Measurements from ENCODE around the gene VRK2. TPM values are rescaled to one million over a fixed set of nuclear protein-coding genes. Genes with fewer than 3 reads are reported as not detected.

Gene VRK2
- total RNA-seq (2014; rRNA removed; shearing (Covaris generic)) (17.2 and 17.7 TPM in 2 replicates), total RNA-seq (2022) (22.7 and 24.7 TPM in 2 replicates), Bru-seq, nascent RNA (percentile 57 among the genes with signal in this experiment), BruChase-seq, experiment 1, labeled RNA remaining after a 6-hour chase (percentile 48 among the genes with signal in this experiment), BruChase-seq, experiment 2, labeled RNA remaining after a 2-hour chase (percentile 52 among the genes with signal in this experiment)
- long read RNA-seq, transcript VRK2-201 (13 exons, 1,888 nt), result major isoform, 7 of 53 reads
- long read RNA-seq, partial matches to known transcripts, result 12 of 53 reads
- long read RNA-seq, other reads (novel, unspliced or antisense), result 34 of 53 reads

DNA sequence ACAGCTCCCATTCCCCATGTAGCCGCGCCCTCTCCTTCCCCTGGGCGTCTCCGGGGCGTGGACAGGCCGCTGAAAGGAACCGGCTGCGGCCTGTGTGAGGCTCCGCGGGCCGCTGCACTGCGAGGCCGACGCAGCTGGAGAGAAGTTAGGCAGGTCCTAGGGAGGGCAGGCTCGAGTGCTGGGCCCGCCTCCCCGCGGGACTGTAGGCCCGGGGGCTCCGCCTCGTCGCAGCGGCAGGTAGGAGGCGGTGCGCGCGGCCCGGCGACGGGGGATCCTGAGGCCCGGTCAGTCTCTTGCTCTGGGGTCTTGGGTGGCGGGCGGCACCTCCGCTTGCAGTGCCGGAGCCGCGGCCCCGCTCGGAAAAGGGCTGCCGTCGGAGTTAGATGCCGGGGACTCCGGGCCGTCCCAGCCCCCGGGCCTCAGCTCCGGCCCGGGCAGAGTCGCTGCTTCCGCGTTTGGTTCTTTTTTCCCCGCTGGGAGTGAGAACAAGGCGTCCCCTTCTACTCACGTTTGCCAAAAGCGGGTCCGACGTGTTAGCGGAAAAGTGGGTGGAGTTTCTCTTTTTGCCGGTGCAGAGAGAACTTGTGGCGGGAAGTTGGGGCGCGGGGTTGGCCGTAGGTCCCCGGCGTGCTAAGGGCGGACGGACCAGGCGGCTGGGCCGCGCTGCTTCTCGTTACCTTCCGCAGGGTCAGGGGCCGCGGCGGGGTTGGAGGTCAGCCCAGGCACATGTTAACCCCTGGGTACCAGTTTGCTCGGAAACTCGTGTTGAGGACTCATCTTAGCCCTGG lies at the start of gene VRK2:
Gene VRK2 (plus strand): TSS at position 222 of the 788 bp plus-strand sequence. CDS start 2,026 bp downstream, outside the sequence.
- intact Hi-C loops (cut with micrococcal nuclease; ENCODE audit: unreplicated experiment), result loop anchor here (1.0 to 2.0 kb wide), 2 partner anchors 20 to 195 kb away; partner anchors contain the start of gene FANCL
- Histone ChIP-seq H2AFZ (ENCODE audit: low read length) (peak within 1 kb of the TSS; percentile 97), H3K9me3 (ENCODE audit: low read length) (no peaks in the 10 kb centered on the region), H3K36me3 (ENCODE audit: insufficient read depth, low read length) (peaks cover 19% of the 10 kb centered on the region), H3K4me3 (ENCODE audit: low read depth, low read length, poor library complexity, severe bottlenecking) (peak within 1 kb of the TSS; percentile 76), H4K20me1 (ENCODE audit: insufficient read depth, low read length) (no peaks in the 10 kb centered on the region), H3K79me2 (ENCODE audit: insufficient read depth, low read depth, low read length) (peaks cover 20% of the 10 kb centered on the region; the same call in 1 of the 2 replicates), H3K4me2 (ENCODE audit: low read length) (peak within 1 kb of the TSS; percentile 93), H3K27ac (ENCODE audit: low read depth, low read length, poor library complexity, severe bottlenecking) (peak within 1 kb of the TSS; percentile 85), H3K9me2 (ENCODE audit: insufficient read depth, low read length) (no peaks in the 10 kb centered on the region), H3K4me1 (ENCODE audit: insufficient read depth, low read length, poor library complexity, severe bottlenecking) (peaks cover 24% of the 10 kb centered on the region)
- no peak for TF ChIP-seq CTCF (conservative IDR thresholded peaks at IDR 0.05; ENCODE audit: low read length)
- TF ChIP-seq EZH2phosphoT487 (IDR thresholded peaks at IDR 0.05; ENCODE audit: borderline replicate concordance, low read depth, low read length), result no peak
- peak; percentile 93 for DNase-seq (ENCODE audit: low spot score)
- ChIA-PET POLR2A (interaction anchor here (1.0 to 1.2 kb wide), 5 partner anchors 9 to 24 kb away, joined by 3 to 7 read pairs (median 5); no protein-coding TSS in a partner anchor), CTCF (ENCODE audit: unreplicated experiment) (no interaction called here)
- no TSS peak for BruUV-seq (replicated peaks)

GRCh38 chr2:58006256-58006951 lies 40.2 kb upstream of the VRK2 start:
- POLR2A ChIA-PET, result no interaction called here
- Histone ChIP-seq H3K4me2 (ENCODE audit: low read length) (no peak overlapping the region), H3K4me3 (ENCODE audit: low read depth, low read length, poor library complexity, severe bottlenecking) (no peak overlapping the region), H3K79me2 (ENCODE audit: insufficient read depth, low read depth, low read length) (no peaks in the 10 kb centered on the region), H2AFZ (ENCODE audit: low read length) (no peak overlapping the region), H3K4me1 (ENCODE audit: insufficient read depth, low read length, poor library complexity, severe bottlenecking) (no peaks in the 10 kb centered on the region), H3K36me3 (ENCODE audit: insufficient read depth, low read length) (no peaks in the 10 kb centered on the region), H3K27ac (ENCODE audit: low read depth, low read length, poor library complexity, severe bottlenecking) (no peak overlapping the region), H3K9me2 (ENCODE audit: insufficient read depth, low read length) (no peaks in the 10 kb centered on the region), H3K9me3 (ENCODE audit: low read length) (no peaks in the 10 kb centered on the region), H4K20me1 (ENCODE audit: insufficient read depth, low read length) (no peaks in the 10 kb centered on the region)
- DNase-seq (ENCODE audit: low spot score), result no peak
- intact Hi-C loops (cut with micrococcal nuclease; ENCODE audit: unreplicated experiment), result no loop called here
- CTCF ChIA-PET (ENCODE audit: unreplicated experiment), result no interaction called here
- BruUV-seq (replicated peaks), result no TSS peak
- TF ChIP-seq CTCF (conservative IDR thresholded peaks at IDR 0.05; ENCODE audit: low read length), result no peak
- TF ChIP-seq EZH2phosphoT487 (IDR thresholded peaks at IDR 0.05; ENCODE audit: borderline replicate concordance, low read depth, low read length), result no peak

Data from OCI-LY7 (cell line).